ENCODE data around the gene AFF3.
"Not testable (repeated sequence)": the region's sequence is repeated elsewhere in the genome, so short reads cannot be mapped to it uniquely, and the experiment has no call there.

Gene AFF3

DNA sequence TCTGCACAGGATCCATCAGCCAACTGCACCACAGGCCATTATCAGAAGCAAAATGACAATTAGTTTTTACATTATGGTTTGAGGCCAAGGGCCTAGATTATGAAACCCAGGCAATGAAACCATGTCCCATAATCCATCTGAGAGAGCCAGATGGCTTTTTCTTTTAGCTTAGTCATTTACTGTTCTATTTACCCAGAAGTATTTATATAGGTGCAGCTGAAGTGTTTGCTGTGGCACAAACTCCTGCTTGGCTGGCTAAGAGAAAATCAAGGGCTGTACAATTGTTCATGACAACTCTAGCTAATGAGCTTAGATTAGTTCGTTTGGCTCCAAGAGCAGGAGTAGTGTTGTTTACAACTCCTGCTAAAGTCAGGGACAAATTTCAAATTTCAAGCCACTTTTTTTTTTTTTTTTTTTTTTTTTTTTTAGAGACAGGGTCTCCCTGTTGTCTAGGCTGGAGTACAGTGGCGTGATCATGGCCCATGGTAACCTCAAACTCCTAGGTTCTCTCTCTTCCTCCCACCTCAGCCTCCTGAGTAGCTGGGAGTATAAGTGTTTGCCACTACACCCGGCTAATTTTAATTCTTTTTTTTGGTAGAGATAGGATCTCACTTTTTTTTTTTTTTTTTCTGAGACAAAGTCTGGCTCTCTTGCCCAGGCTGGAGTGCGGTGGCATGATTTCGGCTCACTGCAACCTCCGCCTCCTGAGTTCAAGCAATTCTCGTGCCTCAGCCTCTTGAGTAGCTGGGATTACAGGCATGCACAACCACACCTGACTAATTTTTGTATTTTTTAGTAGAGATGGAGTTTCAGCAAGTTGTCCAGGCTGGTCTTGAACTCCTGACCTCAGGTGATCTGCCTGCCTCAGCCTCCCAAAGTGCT is 634.2 kb downstream of the AFF3 start:
- DNase-seq = no peak

DNA sequence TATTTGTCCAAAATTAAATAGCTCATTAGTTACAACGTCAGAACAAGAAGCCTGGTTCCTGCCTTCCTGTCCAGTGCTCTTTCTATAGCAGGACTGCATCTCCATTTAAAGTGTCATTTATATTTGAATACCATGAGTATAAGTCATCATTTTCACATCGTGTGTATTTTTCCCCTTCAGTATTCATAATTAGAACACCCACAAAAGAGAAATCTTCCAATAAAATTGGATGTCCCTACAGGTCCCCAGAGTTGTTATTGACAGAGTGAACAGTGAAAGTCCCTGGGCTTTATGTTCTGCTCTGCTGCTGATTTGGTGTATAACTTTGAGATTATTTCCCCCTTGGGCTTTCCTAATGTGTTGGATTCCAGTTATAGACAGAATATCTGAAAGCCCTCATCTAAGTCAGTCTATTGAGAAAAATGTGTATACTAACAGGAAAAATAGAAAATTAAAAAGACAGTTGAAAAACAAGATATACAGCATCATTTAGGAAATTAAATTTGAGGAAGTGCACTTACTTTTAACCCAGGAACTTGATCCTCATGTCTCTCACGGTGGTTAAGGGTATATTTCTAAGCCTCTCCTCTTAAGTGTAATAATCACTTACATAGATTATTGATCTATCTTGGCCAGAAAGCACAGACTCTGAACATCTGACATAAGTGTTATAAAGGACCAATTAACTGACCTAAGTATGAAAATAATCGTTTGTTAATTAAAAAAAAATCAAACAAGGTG is 637.4 kb downstream of the AFF3 start:
- DNase-seq = no peak

DNA sequence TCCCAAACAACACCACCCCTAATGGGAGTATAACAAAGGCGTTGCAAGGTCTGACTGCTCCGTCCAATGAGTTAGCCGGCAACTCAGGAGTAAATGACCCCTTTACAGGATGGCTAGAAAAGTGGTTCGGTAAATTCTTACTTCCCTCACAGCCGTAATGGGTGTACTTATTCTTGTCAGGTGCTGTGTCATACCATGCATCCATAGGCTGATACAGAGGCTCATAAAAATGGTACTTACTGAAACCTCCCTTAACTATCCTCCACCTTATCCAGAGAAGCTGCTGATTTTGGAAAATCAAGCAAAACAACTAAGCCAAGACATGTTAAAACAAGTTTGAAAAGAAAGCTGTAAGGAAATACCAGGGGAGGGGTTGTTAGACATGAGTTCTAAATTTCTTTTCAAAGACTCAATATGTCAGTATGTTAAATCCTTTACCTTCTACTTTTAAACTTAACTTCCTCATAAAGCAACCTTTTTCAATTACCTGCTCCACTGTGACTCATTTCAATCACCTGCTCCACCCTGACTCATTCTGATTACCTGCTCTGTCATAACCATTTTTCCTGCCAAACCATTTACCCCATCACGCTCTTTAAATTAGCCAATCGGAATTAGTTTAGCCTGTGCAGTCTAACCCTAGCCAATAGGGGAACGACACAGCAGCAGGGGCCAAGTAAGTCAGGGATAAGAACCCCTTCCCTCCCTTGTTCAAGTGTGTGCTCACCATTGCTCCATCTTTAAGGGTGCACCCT is 638.6 kb downstream of the AFF3 start:
- DNase-seq = not testable (repeated sequence)

DNA sequence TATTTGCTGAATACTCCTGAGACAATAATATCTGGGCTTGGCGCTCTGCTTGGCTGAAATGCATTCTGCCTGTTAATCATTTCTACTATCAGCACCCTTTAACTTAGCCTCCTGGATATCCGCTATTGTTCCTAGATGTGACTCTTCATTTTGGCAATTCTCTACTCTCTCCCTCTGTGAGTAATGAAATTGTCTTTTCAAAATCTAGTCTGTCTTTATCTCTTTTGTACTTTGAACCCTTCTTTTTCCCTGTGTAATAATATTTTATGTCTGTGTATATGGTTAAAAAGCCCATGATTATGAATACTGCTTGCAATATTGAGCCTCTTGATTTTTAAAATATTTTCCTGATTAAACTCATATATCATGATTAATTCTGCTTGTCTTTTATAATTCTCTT is 646.4 kb downstream of the AFF3 start:
- DNase-seq = no peak

Data from suppressor macrophage treated with lipopolysaccharide for 1 hour (primary cell).